B cell (primary cell): ENCODE data around the gene NTRK3. TPM values are rescaled to one million over a fixed set of nuclear protein-coding genes. Genes with fewer than 3 reads are reported as not detected.

Experiments
- ATAC-seq: fragments of 200-7000 bp; cut with Tn5 transposase; one replicate; pipeline ENCODE4 v1.10.0; 2021; ENCODE audit warnings: low read depth, mild to moderate bottlenecking, moderate number of reproducible peaks, moderate library complexity
- CTCF ChIA-PET: fragments of 350-600 bp; sonication (Branson Sonifier 250); formaldehyde crosslinking; loops from one replicate; lab custom pipeline; 2021; ENCODE audit warnings: antibody characterized with exemption, inconsistent platforms; lab: Charles Lee
- POLR2A ChIA-PET: fragments of 350-600 bp; sonication (Branson Sonifier 250); formaldehyde crosslinking; loops from one replicate; lab custom pipeline; 2021; ENCODE audit warnings: antibody characterized with exemption; lab: Charles Lee
- DNase-seq: peaks from one replicate; pipeline ENCODE4 v3.0.0; 2013
- H2AFZ ChIP-seq: 2 replicates; pipeline ENCODE4 v1.6.1; 2012; ENCODE audit warnings: mild to moderate bottlenecking, low read depth, low read length; ENCODE audit not compliant: insufficient read depth, poor library complexity, severe bottlenecking
- H3K27ac ChIP-seq, 2 donors: 1 replicate in 1 of 2; 2 replicates in 1 of 2; pipeline ENCODE4 v1.5.1; 2012 to 2013; ENCODE audit warnings: low read length in 2 of 2, mild to moderate bottlenecking in 2 of 2, moderate library complexity in 1 of 2
- H3K27me3 ChIP-seq, 4 experiments: fragments of 200-600 bp in 1 of 4; sonication (generic) in 1 of 4; replicated peaks in 1 of 4; 1 replicate in 2 of 4; 2 replicates in 2 of 4; pipeline versions ENCODE4 v1.6.1 to v1.7.0; 2013 to 2016; ENCODE audit warnings: low read length in 3 of 4, mild to moderate bottlenecking in 2 of 4, mixed read lengths in 1 of 4, moderate library complexity in 1 of 4; ENCODE audit not compliant: insufficient read depth in 4 of 4, control insufficient read depth in 3 of 4; ENCODE audit errors: control extremely low read depth in 1 of 4
- H3K36me3 ChIP-seq, 2 experiments: replicated peaks in 1 of 2; 1 replicate in 1 of 2; 2 replicates in 1 of 2; pipeline versions ENCODE4 v1.6.1 to v1.7.1; 2013; ENCODE audit warnings: low read length in 1 of 2; ENCODE audit not compliant: insufficient read depth in 2 of 2, control insufficient read depth in 1 of 2; ENCODE audit errors: control extremely low read depth in 1 of 2, extremely low read depth in 1 of 2
- H3K4me1 ChIP-seq, 2 donors: fragments of 200-600 bp in 1 of 2; sonication (generic) in 1 of 2; 1 replicate in 1 of 2; 2 replicates in 1 of 2; pipeline versions ENCODE4 v1.5.1 to v1.6.1; 2013 to 2017; ENCODE audit warnings: low read length in 2 of 2; ENCODE audit not compliant: control insufficient read depth in 2 of 2, insufficient read depth in 2 of 2
- H3K4me2 ChIP-seq: replicated peaks from 2 replicates; pipeline ENCODE3; 2012; ENCODE audit warnings: mild to moderate bottlenecking, low read depth, low read length; ENCODE audit not compliant: poor library complexity, severe bottlenecking
- H3K4me3 ChIP-seq, 5 experiments: fragments of 200-600 bp in 1 of 5; sonication (generic) in 1 of 5; 1 replicate in 3 of 5; 2 replicates in 2 of 5; pipeline versions ENCODE4 v1.5.1 to v1.7.0; 2011 to 2016; ENCODE audit warnings: low read length in 4 of 5, mild to moderate bottlenecking in 4 of 5, low read depth in 2 of 5, control low read depth in 1 of 5, moderate library complexity in 1 of 5; ENCODE audit not compliant: insufficient read depth in 1 of 5; ENCODE audit errors: control extremely low read depth in 1 of 5, extremely low read depth in 1 of 5
- H3K79me2 ChIP-seq: fragments of 200-600 bp; sonication (generic); one replicate; pipeline ENCODE4 v1.6.0; 2016; ENCODE audit warnings: low read length; ENCODE audit not compliant: control insufficient read depth, insufficient read depth
- H3K9ac ChIP-seq: fragments of 200-600 bp; sonication (generic); 2 replicates; pipeline ENCODE4 v1.6.1; 2017; ENCODE audit warnings: mild to moderate bottlenecking, low read length, moderate library complexity
- H3K9me3 ChIP-seq, 3 donors: one replicate each; pipeline versions ENCODE4 v1.6.1 to v1.7.1; 2013; ENCODE audit warnings: low read length in 2 of 3; ENCODE audit not compliant: control insufficient read depth in 2 of 3, insufficient read depth in 1 of 3; ENCODE audit errors: control extremely low read depth in 1 of 3
- H4K20me1 ChIP-seq: 2 replicates; pipeline ENCODE4 v1.6.0; 2012; ENCODE audit warnings: mild to moderate bottlenecking, low read length; ENCODE audit not compliant: insufficient read depth, control insufficient read depth, poor library complexity, severe bottlenecking
- H3K27ac Mint-ChIP-seq: one replicate; pipeline ENCODE4 v1.8.0; 2021; ENCODE audit warnings: mixed read lengths
- H3K27me3 Mint-ChIP-seq: one replicate; pipeline ENCODE4 v1.8.0; 2021; ENCODE audit warnings: mixed read lengths
- H3K4me1 Mint-ChIP-seq: one replicate; pipeline ENCODE4 v1.8.0; 2021; ENCODE audit warnings: mixed read lengths
- H3K4me3 Mint-ChIP-seq: one replicate; pipeline ENCODE4 v1.8.0; 2021; ENCODE audit warnings: mixed read lengths
- H3K9me3 Mint-ChIP-seq: one replicate; pipeline ENCODE4 v1.8.0; 2022; ENCODE audit warnings: mixed read lengths; ENCODE audit not compliant: insufficient read depth
- CTCF ChIP-seq: fragments of 200-600 bp; IDR thresholded peaks from one replicate; pipeline ENCODE4 v1.8.0; 2022; ENCODE audit warnings: antibody characterized with exemption, mild to moderate bottlenecking
- EZH2 ChIP-seq: IDR thresholded peaks from 2 replicates; pipeline ENCODE4 v1.6.1; 2012; ENCODE audit warnings: borderline replicate concordance, low read depth, mild to moderate bottlenecking, moderate library complexity, low read length; ENCODE audit not compliant: insufficient read depth, poor library complexity, severe bottlenecking
- WGBS: methylation state at CpG from one replicate; pipeline ENCODE4 v1.1.5; 2013; ENCODE audit warnings: missing lambda C conversion rate; ENCODE audit not compliant: insufficient coverage; 5-methylcytosine and 5-hydroxymethylcytosine counted together
- intact Hi-C: fragments of 100-400 bp; cut with micrococcal nuclease; formaldehyde crosslinking; loops from one replicate; pipeline ENCODE4 v1.10.0; 2022
- polyA plus RNA-seq: library from polyadenylated mRNA; depleted of rRNA; stranded (reverse); fragments of >200 nt; gene quantifications from 2 replicates; pipeline ENCODE4 v1.2.3, GENCODE V29; 2012
- total RNA-seq, 2 donors: library from RNA; stranded (reverse); fragments of 120-200 nt in 1 of 2; gene quantifications; 1 replicate in 1 of 2; 2 replicates in 1 of 2; pipeline versions ENCODE4 v1.2.3 to v1.2.4, GENCODE V29; 2013 to 2022

Gene NTRK3
- total and polyA plus RNA-seq, 2 donors (not counting 1 experiment from before 2014, with no cell fraction given), result not detected

- no peak overlapping the region for H3K9ac ChIP-seq
- no peak overlapping the region for H3K27ac ChIP-seq
- H3K27me3 ChIP-seq, result no peaks in the 10 kb centered on the region
- Mint-ChIP-seq H3K9me3 (peaks cover 8% of the 10 kb centered on the region), H3K27me3 (no peaks in the 10 kb centered on the region), H3K27ac (no peak overlapping the region), H3K4me3 (no peak overlapping the region), H3K4me1 (no peaks in the 10 kb centered on the region)
- 89% methylated on average over 2 of the region's 2 CpGs for WGBS
- ATAC-seq (no peak), DNase-seq (no peak)
- TF ChIP-seq CTCF, result no peak
- TF ChIP-seq EZH2, result no peak
- no peaks in the 10 kb centered on the region for H3K79me2 ChIP-seq
- POLR2A ChIA-PET, result no interaction called here
- no peak overlapping the region for H3K4me3 ChIP-seq
- H3K4me1 ChIP-seq, result no peaks in the 10 kb centered on the region
- no peak overlapping the region for H3K4me2 ChIP-seq
- intact Hi-C loops, result no loop called here
- no peak overlapping the region for H2AFZ ChIP-seq
- no peaks in the 10 kb centered on the region for H4K20me1 ChIP-seq
- peaks cover 0 to 2% (median 0%) of the 10 kb centered on the region in 3 donors for H3K9me3 ChIP-seq
- CTCF ChIA-PET, result no interaction called here
- no peaks in the 10 kb centered on the region for H3K36me3 ChIP-seq
These were observed 226.8 kb downstream of the NTRK3 start for GRCh38 chr15:88029696-88030095.

GRCh38 chr15:88028024-88028423 lies 228.5 kb downstream of the NTRK3 start:
- POLR2A ChIA-PET, result no interaction called here
- Histone ChIP-seq H3K4me2 (no peak overlapping the region), H3K36me3 (no peaks in the 10 kb centered on the region), H3K4me1 (no peaks in the 10 kb centered on the region), H3K9me3 (peaks cover 0 to 2% (median 0%) of the 10 kb centered on the region in 3 donors), H4K20me1 (no peaks in the 10 kb centered on the region), H3K27ac (no peak overlapping the region), H3K27me3 (no peaks in the 10 kb centered on the region), H2AFZ (no peak overlapping the region), H3K4me3 (no peak overlapping the region), H3K79me2 (no peaks in the 10 kb centered on the region), H3K9ac (no peak overlapping the region)
- DNase-seq (no peak), ATAC-seq (no peak)
- Mint-ChIP-seq H3K4me3 (no peak overlapping the region), H3K9me3 (peaks cover 8% of the 10 kb centered on the region), H3K27me3 (no peaks in the 10 kb centered on the region), H3K4me1 (no peaks in the 10 kb centered on the region), H3K27ac (no peak overlapping the region)
- intact Hi-C loops, result no loop called here
- 79% methylated on average over 3 of the region's 3 CpGs for WGBS
- TF ChIP-seq EZH2 (no peak), CTCF (no peak)
- CTCF ChIA-PET, result no interaction called here
